HL-60 (cell line): ENCODE results near the gene CLOCK.

ENCODE experiments used
- CTCF ChIP-seq: IDR thresholded peaks from one replicate; pipeline ENCODE4 v1.5.1; 2011; ENCODE audit warnings: low read length, control low read depth, inconsistent platforms; ENCODE audit not compliant: insufficient read depth
- POLR2AphosphoS5 ChIP-seq: IDR thresholded peaks from 2 replicates; pipeline ENCODE4 v1.6.1; 2012; ENCODE audit warnings: low read depth
- REST ChIP-seq: IDR thresholded peaks from 2 replicates; pipeline ENCODE4 v1.6.1; 2012; ENCODE audit warnings: low read depth; ENCODE audit not compliant: insufficient replicate concordance

GRCh38 chr4:55437356-55437796, 109.3 kb downstream of the CLOCK start:
- TF ChIP-seq REST, result no peak
- no peak for TF ChIP-seq POLR2AphosphoS5
- TF ChIP-seq CTCF, result no peak
